Gastroesophageal sphincter (tissue), 3 donors: ENCODE measurements around the gene SMPD3.

Source experiments
- CTCF ChIP-seq, 4 experiments: fragments of 200-600 bp in 2 of 4; fragments of 450-650 bp in 2 of 4; sonication (generic) in 1 of 4; IDR thresholded peaks; one replicate each; pipeline ENCODE4 v1.5.1; 2017 to 2019; ENCODE audit warnings: antibody characterized with exemption in 4 of 4, mild to moderate bottlenecking in 2 of 4, moderate library complexity in 2 of 4
- EP300 ChIP-seq: sonication (generic); formaldehyde crosslinking; IDR thresholded peaks from one replicate; pipeline ENCODE4 v1.6.1; 2017; ENCODE audit warnings: antibody characterized with exemption, mild to moderate bottlenecking

- TF ChIP-seq EP300, result no peak
- no peak for TF ChIP-seq CTCF (IDR thresholded peaks at IDR 0.05)
Observed at GRCh38 chr16:68452176-68452575, 3.9 kb upstream of the SMPD3 start.
